Stomach (tissue), 4 donors: ENCODE measurements around the gene SNRK.

Source experiments
- POLR2A ChIP-seq, 4 donors: fragments of 450-650 bp; IDR thresholded peaks; one replicate each; pipeline ENCODE4 v1.6.1; 2016; ENCODE audit warnings: antibody characterized with exemption in 4 of 4, control low read depth in 2 of 4, mild to moderate bottlenecking in 1 of 4, moderate library complexity in 1 of 4
- TF ChIP-seq, protein P1 (sequence below), 7 experiments: fragments of 450-650 bp in 4 of 7; fragments of 200-600 bp in 3 of 7; sonication (generic) in 3 of 7; IDR thresholded peaks; one replicate each; pipeline ENCODE4 v1.5.1; 2016 to 2019; ENCODE audit warnings: antibody characterized with exemption in 7 of 7, control low read depth in 2 of 7, mild to moderate bottlenecking in 1 of 7

DNA sequence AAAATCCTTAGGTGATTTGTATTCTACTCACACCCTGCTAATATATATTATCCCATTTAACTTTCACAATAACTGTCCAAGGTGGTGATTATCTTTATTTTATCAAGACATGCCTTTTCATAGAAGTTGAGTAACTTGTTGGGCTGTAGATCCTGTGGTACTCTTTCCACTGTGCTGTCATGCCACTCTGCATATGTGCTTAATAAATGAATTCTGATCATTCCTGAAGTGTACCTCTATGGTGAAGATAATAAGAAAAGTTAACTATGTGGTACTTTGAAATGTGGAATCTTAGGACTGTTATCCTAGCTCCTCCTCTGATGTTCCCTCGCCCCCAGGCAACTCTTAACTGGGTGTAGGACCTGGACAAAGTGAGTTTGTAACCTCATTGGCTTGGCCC is 5.2 kb downstream of the SNRK start:
- TF ChIP-seq, protein P1, sequence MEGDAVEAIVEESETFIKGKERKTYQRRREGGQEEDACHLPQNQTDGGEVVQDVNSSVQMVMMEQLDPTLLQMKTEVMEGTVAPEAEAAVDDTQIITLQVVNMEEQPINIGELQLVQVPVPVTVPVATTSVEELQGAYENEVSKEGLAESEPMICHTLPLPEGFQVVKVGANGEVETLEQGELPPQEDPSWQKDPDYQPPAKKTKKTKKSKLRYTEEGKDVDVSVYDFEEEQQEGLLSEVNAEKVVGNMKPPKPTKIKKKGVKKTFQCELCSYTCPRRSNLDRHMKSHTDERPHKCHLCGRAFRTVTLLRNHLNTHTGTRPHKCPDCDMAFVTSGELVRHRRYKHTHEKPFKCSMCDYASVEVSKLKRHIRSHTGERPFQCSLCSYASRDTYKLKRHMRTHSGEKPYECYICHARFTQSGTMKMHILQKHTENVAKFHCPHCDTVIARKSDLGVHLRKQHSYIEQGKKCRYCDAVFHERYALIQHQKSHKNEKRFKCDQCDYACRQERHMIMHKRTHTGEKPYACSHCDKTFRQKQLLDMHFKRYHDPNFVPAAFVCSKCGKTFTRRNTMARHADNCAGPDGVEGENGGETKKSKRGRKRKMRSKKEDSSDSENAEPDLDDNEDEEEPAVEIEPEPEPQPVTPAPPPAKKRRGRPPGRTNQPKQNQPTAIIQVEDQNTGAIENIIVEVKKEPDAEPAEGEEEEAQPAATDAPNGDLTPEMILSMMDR (IDR thresholded peaks at IDR 0.05), result no peak
- TF ChIP-seq POLR2A (IDR thresholded peaks at IDR 0.05), result no peak
